Activated CD8-positive, alpha-beta memory T cell treated with anti-CD3 and anti-CD28 coated beads for 24 hours (primary cell): ENCODE data around the gene RAB3IL1.
A peak's percentile ranks its signal among the peaks of the same experiment; 100 is the strongest.

ENCODE experiments used
- DNase-seq: peaks from one replicate; pipeline ENCODE4 v3.0.0-alpha.2; 2020

The RAB3IL1 gene

DNA sequence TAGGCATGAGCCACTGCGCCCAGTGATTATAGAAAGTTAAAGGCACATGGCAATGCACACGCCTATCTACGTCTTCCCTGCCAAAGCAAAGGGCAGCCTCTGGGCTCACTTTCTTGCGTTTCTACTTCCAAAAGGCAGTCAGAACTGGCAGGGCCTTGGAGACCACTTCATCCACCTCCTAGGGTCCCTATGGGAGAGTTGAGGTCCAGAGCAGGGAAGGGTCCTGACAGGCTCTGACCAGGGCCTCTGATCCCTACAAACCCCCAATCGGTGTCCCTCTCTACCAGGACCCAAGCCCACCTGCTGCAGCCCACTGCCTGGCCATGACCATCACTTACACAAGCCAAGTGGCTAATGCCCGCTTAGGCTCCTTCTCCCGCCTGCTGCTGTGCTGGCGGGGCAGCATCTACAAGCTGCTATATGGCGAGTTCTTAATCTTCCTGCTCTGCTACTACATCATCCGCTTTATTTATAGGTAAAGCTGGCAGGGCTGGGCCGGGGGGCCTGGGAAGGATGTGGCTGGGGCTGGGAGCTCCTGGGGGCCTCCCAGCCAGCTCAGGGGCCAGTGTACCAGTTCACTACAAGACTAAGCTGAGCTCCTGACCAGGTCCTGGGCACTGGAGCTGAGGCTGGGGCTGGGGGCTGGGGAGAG, 34.2 kb upstream of the RAB3IL1 start:
- no peak for DNase-seq

DNA sequence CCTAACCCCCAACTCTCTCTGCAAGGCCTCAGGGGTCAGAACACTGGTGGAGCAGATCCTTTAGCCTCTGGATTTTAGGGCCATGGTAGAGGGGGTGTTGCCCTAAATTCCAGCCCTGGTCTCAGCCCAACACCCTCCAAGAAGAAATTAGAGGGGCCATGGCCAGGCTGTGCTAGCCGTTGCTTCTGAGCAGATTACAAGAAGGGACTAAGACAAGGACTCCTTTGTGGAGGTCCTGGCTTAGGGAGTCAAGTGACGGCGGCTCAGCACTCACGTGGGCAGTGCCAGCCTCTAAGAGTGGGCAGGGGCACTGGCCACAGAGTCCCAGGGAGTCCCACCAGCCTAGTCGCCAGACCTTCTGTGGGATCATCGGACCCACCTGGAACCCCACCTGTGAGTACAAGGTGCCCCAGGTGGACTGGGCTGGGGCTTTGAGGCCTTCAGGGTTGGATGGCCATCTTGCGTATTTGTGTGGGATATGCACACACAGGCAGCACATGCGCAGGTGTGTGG, 32.7 kb upstream of the RAB3IL1 start, which contains the start of gene BEST1:
Gene BEST1 (plus strand): TSS at position 317 of the 513 bp plus-strand sequence. CDS start 1,456 bp downstream, outside the sequence.
- DNase-seq: no peak

DNA sequence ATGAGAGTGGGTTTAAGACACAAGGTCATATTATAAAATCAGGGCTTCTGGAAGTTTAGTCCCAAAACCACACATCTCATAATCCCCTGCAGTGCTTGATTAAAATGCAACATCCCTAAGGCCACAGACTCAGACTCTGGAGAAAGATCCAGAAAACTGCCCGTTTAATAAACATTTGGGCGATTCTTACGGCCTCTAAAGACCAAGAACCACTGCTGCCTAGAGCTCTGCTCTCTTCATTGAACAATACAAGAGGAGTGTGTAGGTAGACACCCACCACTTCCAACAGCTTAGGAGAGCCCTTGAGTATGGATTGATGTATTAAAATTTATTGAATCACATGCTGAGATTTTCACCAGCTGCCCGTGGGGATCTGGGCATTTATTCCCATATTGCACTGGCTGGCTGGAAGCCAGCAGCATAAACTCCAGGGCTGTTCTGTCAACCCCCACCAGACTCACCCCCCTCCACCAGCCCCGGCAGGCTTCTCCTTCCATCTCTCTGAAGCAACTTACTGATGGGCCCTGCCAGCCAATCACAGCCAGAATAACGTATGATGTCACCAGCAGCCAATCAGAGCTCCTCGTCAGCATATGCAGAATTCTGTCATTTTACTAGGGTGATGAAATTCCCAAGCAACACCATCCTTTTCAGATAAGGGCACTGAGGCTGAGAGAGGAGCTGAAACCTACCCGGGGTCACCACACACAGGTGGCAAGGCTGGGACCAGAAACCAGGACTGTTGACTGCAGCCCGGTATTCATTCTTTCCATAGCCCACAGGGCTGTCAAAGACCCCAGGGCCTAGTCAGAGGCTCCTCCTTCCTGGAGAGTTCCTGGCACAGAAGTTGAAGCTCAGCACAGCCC, 32.0 kb upstream of the RAB3IL1 start:
- DNase-seq: no peak

DNA sequence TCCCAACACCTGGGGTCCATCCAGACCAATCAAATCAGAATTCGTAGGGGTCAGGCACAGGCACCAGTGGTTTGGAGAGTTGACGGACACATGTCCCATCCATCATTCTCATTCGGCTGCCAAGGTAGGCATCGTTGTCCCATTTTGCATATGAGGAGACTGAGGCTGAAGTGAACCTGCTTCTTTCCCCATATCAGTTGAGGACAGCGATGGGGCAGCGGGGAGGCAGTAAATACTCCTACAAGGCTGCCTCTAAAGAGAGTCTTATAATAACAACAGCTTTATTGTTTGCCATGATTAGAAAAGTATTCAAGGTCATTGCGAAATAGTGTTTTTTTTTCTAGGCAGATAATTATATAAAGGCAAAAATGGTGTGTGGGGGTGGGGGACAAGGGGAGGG, 31.1 kb upstream of the RAB3IL1 start:
- no peak for DNase-seq

DNA sequence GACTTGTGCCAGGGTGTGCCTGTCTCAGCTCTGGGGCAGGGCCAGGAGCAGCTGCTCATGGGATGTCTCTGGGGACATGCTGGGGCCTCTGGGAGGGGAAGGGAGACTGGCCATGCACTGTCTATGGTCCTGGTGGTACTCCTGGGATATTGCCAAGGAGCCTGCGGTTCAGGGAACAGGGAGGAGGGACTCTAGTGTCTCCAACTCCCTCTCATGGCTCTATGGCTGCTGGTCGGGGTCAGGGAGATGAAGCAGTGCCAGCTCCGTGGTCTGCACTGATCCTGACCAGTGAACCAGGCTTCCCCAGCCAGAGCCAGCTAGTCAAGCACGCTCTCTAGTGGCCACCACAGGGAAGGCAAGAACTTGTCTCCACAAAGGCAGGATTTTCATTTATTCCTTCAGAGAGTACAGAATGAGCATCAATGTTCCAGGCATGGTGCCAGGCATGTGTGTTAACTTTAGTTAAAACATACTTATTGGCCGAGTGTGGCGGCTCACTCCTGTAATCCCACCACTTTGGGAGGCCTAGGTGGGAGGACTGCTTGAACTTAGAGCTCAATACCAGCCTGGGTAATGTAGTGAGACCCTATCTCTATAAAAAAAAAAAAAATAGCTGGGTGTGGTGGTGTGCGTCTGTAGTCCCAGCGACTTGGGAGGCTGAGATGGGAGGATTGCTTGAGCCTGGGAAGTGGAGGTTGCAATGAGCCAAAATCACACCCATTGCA, 30.3 kb upstream of the RAB3IL1 start:
- peak; percentile 83 for DNase-seq

DNA sequence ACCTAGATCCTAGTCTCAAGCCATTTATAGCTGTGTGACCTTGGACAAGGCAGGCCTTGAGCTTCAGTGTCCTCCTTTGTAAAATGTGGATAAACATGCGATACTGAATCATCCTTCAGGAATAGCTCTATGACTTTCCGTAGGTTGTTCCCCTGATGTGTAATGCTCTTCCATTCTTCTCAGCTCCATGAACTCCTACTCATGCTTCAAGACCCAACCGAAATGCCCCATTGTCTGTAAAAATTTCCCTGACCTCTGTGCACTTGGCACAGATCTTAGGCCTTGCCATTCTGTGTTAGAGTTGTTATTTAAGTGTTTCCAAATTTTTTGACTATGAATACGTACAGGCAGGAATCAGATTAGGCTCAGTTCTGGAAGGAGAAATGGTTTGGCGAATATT, 29.5 kb upstream of the RAB3IL1 start:
- no peak for DNase-seq

DNA sequence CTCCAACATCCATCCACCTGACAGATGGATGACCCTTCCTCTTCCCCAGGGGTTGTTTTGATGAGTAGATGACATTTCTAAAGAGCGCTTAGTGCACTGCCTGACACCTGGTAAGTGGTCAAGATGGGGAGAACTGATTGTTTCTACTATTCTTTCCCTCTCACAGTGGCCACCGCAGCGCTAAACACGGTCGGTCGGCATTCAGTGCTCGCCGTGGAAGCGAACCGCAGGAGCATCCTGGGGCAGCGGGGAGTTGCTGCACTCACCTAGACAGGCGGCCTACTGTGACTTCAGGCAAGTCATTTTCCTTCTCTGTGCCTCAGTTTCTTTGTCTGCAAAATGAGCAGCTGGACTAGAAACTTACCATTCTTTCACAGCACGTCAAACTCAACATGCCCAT, 27.8 kb upstream of the RAB3IL1 start:
- DNase-seq: no peak

DNA sequence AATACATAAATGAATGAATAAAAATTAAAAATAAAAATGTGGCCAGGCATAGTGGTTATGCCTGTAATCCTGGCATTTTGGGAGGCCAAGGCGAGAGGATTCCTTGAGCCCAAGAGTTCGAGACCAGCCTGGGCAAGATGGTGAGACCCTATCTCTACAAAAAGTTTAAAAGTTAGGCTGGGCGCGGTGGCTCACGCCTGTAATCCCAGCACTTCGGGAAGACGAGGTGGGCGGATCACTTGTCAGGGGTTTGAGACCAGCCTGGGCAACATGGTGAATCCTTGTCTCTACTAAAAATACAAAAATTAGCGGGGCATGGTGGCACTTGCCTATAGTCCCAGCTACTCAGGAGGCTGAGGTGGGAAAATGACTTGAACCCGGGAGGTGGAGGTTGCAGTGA, 23.1 kb upstream of the RAB3IL1 start:
- no peak for DNase-seq

DNA sequence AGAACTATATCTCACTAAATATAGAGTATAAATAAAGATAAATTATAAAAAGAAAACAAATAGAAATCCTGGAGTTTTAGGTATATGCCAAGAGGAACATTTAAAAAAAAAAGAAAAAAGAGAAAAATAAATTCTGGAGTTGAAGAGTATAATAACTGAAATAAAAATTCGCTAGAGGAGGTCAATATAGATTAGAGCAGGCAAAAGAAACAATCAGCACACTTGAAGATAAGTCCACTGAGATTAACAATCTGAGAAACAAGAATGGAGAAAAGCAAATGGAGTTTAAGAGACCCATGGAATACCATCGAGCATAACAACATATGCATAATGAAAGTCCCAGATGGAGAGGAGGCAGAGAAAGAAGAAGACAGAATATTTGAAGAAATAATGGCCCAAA, 18.5 kb upstream of the RAB3IL1 start:
- no peak for DNase-seq

DNA sequence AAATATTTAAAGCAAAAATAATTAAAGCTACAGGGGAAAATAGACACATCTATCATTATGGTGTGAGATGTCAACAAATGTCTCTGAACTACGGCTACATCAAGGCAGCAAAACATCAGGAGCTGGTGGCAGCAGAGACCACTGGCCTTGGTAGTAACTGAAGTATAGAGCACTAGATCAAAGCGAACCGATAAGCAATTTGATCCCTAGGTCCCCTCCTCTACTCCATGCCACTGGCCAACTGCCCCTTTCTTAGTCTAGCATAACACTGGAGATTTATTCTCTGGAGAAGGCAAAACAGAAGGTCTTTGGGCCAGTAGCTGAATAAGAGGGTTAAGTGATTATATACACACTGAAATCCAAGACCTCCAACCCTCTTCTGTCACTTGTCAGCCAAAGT, 13.6 kb upstream of the RAB3IL1 start:
- no peak for DNase-seq

DNA sequence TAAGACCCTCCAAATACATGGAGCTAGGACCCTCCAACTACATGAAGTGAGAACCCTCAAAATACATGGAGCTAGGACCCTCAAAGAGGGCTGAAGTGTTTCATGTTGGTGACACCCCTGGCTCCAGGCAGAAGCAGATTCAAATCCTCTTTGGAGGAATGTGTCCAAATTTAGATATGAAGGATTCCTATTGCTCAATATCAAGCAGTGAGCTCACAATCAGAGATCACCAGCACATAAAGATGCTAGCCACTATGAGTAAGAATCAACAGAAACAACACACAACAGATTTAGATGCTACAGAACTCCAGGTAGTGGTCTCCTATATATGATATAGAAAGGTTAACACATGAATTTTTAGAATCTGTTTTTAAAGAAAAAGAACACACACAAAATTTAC, 11.2 kb upstream of the RAB3IL1 start:
- no peak for DNase-seq

DNA sequence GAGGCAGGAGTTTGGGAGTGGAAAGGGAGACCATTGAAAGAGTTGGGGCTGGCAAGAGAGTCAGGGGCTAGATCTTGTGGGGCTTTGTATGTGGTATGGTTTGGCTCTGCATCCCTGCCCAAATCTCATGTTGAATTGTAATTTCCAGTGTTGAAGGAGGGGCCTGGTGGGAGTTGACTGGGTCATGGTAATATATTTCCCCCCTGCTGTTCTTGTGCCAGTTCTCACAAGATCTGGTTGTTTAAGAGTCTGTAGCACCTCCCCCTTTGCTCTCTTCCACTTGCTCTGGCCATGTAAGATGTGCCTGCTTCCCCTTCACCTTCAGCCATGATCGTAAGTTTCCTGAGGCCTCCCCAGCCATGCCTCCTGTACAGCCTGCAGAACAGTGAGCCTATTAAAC, 10.1 kb upstream of the RAB3IL1 start:
- no peak for DNase-seq

DNA sequence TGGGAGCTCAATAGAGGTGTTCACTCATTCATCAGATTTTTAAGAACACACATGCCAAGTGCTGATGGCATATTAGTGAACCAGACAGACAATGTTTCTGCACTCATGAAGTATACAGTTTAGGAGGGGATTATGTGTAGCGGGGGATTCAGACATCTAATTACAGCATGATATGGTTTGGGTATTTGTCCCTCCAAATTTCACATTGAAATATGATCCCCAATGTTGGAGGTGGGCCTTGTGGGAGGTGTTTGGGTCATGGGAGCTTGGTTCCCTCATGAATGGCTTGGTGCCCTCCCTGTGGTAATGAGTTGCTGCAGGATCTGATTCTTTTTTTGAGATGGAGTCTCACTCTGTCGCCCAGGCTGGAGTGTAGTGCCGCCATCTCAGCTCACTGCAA, 8.9 kb upstream of the RAB3IL1 start:
- no peak for DNase-seq

DNA sequence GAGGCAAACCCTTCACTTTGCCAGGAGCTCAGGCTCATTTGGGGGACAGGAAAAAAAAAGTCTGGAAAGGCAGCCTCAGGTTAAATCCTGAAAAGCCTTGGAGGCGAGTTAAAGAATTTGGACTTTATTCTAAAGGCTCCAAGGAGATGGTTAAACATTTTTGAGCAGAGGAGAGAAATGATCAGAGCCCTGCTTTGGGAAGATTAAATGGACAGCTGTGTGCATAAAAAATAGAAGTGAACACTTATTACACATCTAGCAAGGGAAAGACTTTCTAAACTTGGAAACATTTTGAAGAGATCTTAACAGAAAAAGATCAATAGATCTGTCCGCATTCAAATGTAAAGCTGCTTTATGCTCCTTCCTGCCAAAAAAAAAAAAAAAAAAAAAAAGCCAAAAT, 8.4 kb upstream of the RAB3IL1 start:
- no peak for DNase-seq

DNA sequence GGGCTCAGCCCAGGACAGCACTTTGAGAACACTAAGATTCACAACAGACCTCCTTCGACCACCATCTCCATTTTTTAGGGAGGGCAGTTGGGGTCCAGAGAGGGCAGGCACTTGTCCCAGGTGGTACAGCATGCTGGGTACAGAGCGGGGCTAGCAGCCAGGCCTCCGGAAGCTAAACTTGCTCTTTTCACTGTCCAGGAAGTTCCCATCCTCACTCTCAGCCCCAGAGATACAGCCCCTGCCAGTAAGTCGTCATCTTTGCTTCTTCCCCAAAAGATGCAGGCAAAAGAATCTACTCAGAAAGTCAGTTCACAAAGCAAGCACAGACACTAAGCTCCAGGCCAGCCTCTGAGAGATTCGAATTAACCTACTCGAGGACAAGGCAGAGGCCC, 6.7 kb upstream of the RAB3IL1 start:
- DNase-seq: no peak

DNA sequence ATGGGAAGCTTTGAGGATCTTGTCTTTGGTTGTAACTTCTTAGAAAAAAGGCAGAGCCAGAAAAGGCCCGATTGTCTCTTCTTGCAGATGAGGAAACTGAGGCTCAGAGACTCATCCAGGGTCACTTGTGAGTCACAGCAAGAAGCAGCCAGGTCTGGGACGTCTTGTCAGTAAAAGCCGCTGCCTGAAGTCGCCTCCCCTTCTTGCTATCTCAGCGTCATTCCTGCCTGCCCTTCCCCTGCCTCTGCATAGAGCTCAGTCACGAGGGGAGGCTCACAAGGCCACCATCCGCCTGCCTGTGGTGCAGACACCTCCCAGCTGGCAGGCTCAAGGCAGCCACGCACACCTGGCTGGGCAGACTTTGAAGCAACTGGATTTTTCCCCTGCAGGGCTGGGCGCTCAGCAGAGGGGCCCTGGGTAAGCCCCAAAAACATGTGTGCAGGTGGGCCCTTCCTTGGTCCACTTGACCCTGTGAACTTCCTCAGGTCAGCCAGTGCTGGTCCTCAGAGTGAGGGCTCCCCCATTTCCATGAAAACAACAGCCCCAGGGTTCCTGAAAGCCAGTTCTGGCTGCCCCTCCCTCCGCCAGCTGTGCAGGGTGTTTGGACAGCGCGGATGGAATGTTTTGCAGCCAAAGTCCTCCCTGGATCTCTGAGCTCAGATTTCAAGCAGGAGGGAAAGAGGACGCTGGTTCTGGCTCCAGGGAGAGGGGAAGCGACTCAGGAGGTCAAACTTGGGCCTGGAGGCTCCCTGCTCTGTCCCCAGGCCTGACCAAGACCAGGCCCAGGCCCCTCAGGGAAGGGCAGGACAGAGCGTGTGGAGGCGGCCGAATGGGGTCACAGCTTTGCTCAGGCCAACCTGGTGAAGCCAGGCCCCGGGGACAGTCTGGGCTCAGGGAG, 6.0 kb upstream of the RAB3IL1 start:
- DNase-seq: no peak

DNA sequence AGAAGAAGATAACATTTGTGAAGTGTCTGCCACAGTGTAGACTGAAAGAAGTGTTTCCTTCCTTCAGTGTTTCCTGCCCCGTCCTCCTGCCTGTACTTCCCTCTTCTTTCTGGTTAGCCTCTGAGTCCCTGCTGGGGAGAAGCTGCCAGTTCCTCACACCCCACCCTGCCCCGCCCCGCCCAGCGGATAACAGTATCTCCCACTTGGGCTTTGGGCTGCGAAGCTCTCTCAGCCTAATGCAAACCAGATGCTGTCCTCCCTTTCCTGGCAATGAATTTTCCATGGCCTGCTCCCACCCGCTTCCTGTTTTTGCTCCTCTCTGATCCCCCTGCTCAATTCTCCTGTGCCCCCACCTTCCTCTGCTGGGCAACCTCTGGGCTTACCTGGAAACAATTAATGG, 5.2 kb upstream of the RAB3IL1 start:
- no peak for DNase-seq

DNA sequence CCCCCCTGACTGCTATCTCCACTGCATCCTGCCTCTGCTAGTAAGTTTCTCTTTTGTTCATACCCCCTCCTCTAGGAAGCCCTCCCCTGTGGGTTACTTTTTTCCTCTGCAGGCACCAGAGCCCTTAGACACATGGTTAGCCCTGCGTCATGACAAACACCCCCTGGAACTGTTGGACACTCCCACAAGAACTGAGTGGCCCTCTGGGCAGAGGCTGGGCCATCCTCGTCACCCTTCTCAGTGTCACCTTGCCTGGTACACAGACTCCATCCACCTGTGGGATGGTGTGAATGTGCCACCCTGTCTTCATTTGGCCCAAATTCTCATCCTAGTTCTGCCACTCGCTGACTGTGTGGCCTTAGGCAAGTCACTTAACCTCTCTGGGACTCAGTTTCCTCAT, 4.1 kb upstream of the RAB3IL1 start:
- no peak for DNase-seq

DNA sequence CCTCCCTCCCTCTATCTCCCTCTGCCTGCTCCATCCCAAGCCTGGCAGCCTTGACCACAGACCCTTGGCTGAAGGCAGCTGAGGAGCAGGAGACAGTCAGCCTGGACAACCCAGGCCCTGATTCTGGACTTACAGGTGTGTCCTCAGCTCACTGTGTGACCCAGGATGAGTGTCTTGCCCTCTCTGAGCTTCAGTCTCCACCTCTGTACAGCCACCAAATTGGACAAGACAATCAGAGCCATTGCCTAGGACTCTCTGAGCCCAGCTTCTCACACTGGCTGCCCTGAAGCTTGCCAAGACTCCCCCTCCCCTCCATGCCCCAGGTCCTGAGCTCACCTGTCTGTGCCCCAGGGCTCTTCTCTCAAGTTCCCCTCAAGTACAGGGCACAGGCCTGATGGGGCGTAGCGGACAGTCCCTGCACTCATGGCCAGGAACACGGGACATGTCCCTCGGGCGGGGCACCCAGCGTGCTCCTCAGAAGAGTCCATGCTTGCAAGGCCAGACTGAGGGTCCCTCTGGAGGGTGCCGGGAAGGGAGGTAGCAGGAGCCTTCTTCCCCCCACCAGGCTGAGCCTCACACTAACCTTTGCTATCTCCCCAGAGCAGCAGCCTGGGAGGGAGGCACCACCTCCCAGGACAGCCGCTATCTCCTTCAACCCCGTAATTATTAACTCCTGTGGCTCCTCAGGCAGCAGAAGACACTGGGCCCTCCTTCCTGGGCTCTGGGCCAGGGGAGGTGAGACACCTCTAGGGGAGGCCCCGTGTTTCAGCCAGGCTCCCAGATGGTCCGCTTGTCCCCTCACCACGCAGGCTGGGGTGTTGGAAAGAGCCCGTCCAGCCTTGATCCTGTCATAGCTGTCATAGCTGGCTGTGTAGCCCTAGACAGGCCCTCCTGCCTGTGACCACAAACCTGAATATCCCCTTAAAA, 2.6 kb upstream of the RAB3IL1 start:
- DNase-seq: no peak

DNA sequence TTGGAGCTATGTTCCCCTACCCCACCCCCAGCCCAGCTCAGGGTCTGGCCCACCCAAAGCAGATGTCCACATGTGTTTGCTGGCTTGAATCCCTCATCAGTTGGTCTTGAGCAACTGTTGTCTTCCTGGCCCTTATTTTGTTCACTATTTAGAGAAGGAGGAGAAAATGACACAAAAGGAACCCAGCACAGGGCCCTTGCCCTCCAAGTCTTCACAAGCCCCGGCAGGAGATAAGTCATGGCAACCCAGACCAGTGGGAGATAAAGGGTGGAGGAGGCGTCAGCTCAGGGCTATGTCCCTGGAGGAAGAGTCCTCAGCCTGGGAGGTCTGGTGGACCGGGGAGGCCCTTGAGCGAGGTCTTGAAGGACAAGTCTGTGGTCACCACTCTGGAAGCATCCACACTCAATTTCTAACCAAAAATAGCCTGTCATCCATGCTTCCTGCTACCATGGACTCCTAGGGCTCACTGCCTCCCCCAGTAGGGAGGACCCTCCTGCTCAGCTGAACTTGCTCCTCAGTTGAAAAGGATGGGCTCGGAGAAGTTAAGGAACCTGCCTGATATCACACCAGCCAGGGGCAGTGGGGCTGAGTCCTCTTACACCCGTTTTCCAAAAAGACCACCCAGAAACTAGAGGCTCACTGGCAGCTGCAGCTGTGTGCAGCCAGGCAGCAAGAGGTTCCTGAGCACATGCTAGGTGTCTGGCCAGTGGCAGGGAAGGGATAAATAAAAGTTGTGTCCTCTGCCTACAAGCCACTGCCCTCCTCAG, 1.8 kb upstream of the RAB3IL1 start:
- no peak for DNase-seq
